ENCODE measurements around the gene USP10.

GRCh38 chr16:84759906-84760305 lies 60.1 kb downstream of the USP10 start:
- no peak for TF ChIP-seq CTCF (IDR thresholded peaks at IDR 0.05)
- TF ChIP-seq POLR2A (IDR thresholded peaks at IDR 0.05) = no peak

Data from tibial nerve (tissue), 3 donors.